GM19468 (cell line): ENCODE results near the gene RAB8B.
"Not testable (repeated sequence)": the region's sequence is repeated elsewhere in the genome, so short reads cannot be mapped to it uniquely, and the experiment has no call there.

Experiments
- ATAC-seq: cut with Tn5 transposase; IDR thresholded peaks from one replicate; pipeline ENCODE4 v1.9.1; 2021; ENCODE audit warnings: mild to moderate bottlenecking, moderate library complexity, moderate number of reproducible peaks; ENCODE audit not compliant: unreplicated experiment; ENCODE audit errors: extremely low read depth

RAB8B gene

GRCh38 chr15:63202861-63203260 is 13.5 kb downstream of the RAB8B start:
- no peak for ATAC-seq

- ATAC-seq = no peak
These were observed 14.2 kb downstream of the RAB8B start for GRCh38 chr15:63203451-63204090.

GRCh38 chr15:63206079-63206478 is 16.7 kb downstream of the RAB8B start:
- ATAC-seq = no peak

GRCh38 chr15:63208824-63209223 is 19.4 kb downstream of the RAB8B start:
- ATAC-seq = not testable (repeated sequence)

GRCh38 chr15:63210151-63211091 is 21.0 kb downstream of the RAB8B start:
- ATAC-seq = no peak

GRCh38 chr15:63211092-63211490 is 21.7 kb downstream of the RAB8B start:
- no peak for ATAC-seq

GRCh38 chr15:63211549-63211948 is 22.1 kb downstream of the RAB8B start:
- no peak for ATAC-seq

- ATAC-seq = no peak
These were observed 22.9 kb downstream of the RAB8B start for GRCh38 chr15:63212050-63213004.

- ATAC-seq = no peak
These were observed 28.8 kb downstream of the RAB8B start for GRCh38 chr15:63218100-63218808.

- ATAC-seq = no peak
These were observed 29.8 kb downstream of the RAB8B start for GRCh38 chr15:63219196-63219710.

GRCh38 chr15:63221346-63221745 is 31.9 kb downstream of the RAB8B start:
- no peak for ATAC-seq

- no peak for ATAC-seq
These were observed 34.1 kb downstream of the RAB8B start for GRCh38 chr15:63223463-63223862.

- no peak for ATAC-seq
These were observed 36.0 kb downstream of the RAB8B start for GRCh38 chr15:63225381-63225780.

- ATAC-seq = no peak
These were observed 36.9 kb downstream of the RAB8B start for GRCh38 chr15:63226155-63226883.

GRCh38 chr15:63226966-63227401 is 37.6 kb downstream of the RAB8B start:
- no peak for ATAC-seq

GRCh38 chr15:63227689-63228088 is 38.3 kb downstream of the RAB8B start:
- ATAC-seq = no peak

GRCh38 chr15:63231206-63231605 is 41.8 kb downstream of the RAB8B start:
- ATAC-seq = no peak

- ATAC-seq = no peak
These were observed 42.3 kb downstream of the RAB8B start for GRCh38 chr15:63231706-63232105.

- ATAC-seq = no peak
These were observed 43.0 kb downstream of the RAB8B start for GRCh38 chr15:63232405-63232804.
